GM21367 (cell line): ENCODE measurements around the gene TBC1D10A.

Experiments
- ATAC-seq: cut with Tn5 transposase; IDR thresholded peaks from one replicate; pipeline ENCODE4 v1.9.1; 2021; ENCODE audit not compliant: unreplicated experiment

The TBC1D10A gene

DNA sequence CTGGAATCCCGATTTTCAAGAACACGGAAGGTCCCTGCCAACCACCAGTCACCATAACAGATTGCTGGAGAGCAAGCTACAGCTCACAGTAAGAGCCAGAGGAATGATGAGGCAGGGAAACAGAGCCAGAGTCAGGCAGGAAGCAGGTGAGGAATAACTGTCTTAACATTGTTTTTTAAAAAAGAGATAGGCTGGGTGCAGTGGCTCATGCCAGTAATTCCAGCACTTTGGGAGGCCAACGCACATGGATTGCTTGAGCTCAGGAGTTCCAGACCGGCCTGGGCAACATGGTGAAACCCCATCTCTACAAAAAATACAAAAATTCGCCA is 24.0 kb downstream of the TBC1D10A start:
- no peak for ATAC-seq

DNA sequence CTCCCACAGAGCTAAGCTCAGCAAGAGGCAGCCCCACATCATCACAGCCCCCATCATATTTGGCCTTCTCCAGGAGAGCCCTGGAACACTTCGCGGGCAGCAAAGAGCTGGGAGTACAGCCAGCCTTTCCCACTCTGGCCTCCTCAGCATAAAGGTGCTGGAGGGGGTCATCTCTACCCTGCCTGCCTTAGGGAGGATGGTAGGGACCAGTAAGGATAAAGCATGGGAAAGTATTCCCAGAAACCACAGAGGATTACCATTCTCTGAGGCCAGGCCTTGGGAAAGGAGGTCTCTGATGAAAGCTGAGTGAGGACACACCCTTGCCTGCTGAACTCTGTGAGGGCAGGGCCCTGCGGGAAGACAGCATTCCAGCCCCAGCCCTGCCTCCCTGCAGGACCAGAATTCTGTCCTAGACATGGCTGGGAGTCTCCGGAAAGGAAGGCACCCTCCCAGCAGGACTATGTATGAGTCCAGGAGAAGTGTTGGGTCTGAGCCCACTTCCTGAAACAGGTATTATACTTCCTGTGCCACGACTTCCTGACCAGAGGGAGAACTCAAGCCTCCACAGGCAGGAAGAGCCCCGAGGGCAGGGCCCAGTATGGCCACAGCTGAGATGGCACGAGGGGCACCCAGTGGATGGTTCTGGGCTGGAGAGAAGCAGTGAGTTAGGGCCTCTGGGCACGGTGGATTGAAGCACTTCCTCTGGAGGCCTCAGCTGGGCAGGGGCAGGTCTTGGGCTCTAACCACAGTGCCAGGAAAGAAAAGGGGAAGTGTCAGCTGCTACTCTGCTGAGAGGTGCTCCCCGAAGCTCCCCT is 24.5 kb downstream of the TBC1D10A start:
- ATAC-seq: no peak

DNA sequence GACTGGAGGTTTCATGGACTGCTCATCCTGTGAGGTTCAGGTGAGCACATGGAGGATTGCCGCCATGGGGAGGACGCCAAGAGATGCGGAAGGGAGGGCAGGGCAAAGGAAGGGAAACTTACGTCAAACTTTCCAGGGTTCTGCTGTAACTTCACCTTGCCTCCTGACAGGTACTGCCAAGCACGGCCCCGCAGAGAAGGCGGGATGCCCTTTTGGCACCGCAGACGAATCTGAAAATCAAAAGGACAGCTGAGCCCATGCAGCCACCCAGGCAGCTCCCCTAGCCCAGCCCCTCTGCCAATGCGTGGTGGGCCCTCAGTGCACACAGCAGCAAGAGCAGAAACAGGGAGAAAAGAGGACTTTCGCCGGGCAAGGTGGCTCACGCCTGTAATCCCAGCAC is 27.4 kb downstream of the TBC1D10A start:
- no peak for ATAC-seq

- no peak for ATAC-seq
These were observed 28.6 kb downstream of the TBC1D10A start for GRCh38 chr22:30297991-30298701.

DNA sequence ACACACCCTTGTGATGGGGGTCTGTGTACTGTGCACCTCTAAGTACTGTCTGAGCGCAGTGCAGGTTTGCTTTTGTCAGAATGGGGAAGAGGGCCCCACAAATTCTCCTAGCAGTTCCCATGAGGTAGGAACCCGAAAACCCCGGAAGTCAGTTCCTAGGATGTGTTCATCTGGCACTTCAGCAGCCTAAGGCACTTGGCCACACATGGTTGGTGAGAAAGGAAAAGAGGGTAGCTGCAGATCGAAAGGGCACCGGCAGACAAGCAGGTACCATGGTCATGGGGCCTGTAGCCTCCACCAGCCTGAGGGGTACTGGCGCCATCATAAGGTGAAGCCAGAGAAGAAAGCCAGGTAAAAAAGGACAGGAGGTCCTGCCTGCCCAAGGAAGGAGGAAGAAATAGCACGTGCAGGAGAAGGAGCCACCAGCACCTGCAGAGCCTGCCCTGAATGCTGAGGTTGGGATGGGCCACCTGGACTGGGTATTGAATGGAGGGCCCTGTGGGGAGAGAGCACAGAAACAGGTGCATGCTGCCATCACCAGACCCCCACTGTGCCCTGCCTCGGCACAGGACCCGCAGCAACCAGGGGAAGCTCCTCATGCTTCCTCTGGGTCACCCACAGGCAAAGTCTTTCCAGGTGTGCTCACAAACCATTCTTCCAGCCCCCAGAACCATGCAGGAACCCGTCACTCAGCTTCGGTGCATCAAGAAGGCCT is 29.3 kb downstream of the TBC1D10A start:
- ATAC-seq: no peak

GRCh38 chr22:30296833-30297232 is 29.9 kb downstream of the TBC1D10A start:
- no peak for ATAC-seq

- no peak for ATAC-seq
These were observed 30.4 kb downstream of the TBC1D10A start for GRCh38 chr22:30296324-30296723.

- ATAC-seq: no peak
These were observed 31.2 kb downstream of the TBC1D10A start for GRCh38 chr22:30295576-30295975.

DNA sequence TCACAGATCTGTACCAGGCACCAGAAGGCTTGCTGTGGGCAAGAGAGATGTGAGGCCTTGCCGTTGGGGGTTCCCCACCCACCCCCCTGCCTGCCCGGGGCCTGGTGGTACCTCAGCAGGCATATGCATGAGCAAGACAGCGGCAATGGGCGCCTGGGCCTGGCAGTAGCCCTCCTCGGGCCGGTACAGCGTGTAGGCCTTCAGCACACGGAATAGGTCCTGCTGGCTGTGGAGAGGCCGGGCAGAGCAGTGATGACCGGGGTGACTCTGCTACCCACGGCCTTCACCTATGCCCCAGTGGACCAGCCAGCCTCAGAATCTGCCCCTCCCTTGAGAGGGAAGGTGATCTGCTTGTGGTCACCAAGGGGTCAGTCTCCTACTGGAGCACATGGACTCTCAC is 31.9 kb downstream of the TBC1D10A start:
- no peak for ATAC-seq

- no peak for ATAC-seq
These were observed 32.7 kb downstream of the TBC1D10A start for GRCh38 chr22:30294066-30294465.

GRCh38 chr22:30293026-30293425 is 33.7 kb downstream of the TBC1D10A start:
- no peak for ATAC-seq

GRCh38 chr22:30292069-30292970 is 34.4 kb downstream of the TBC1D10A start:
- ATAC-seq: no peak

DNA sequence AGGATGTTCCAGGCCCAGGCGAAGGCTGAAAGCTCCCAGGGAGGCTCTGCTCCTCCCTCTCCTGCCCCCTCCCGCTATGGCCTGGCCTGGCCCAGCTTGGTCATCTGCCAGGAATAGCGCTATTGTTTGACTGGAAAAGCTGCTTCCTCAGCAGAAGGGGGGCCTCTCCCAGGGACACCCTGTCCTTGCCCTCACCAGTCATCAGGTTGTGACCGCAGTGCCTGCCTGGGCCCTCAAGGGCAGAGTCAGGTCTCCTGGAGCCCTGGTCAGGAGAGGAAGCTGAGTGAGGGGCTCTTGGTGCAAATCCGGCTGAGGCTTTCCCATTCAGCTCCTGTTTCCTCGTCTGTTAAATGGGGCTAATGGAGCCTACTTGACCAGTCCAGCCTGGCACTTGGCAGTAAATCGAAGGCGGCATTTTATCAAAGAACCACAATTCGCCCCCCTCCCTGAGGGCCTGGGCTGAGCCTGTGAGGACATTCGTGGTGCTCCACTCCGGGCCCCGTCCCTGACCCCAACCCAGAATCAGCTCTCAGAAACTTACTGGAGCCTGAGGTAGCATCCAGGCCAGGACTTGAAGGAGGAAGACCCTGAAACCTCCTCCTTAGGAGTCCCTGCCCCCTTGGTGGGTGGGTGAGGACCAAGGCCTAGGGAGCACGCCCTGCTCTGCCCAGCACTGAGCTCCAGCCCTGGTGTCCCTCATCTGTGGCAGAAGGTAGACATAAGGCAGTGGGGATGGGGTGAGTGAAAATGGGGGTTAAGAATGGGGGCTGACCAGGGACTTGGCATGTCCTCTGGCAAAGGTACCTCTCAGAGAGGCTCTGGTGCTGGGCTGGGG is 35.5 kb downstream of the TBC1D10A start:
- no peak for ATAC-seq

GRCh38 chr22:30290342-30291057 is 36.2 kb downstream of the TBC1D10A start:
- ATAC-seq: no peak

- no peak for ATAC-seq
These were observed 36.8 kb downstream of the TBC1D10A start for GRCh38 chr22:30289980-30290313.

DNA sequence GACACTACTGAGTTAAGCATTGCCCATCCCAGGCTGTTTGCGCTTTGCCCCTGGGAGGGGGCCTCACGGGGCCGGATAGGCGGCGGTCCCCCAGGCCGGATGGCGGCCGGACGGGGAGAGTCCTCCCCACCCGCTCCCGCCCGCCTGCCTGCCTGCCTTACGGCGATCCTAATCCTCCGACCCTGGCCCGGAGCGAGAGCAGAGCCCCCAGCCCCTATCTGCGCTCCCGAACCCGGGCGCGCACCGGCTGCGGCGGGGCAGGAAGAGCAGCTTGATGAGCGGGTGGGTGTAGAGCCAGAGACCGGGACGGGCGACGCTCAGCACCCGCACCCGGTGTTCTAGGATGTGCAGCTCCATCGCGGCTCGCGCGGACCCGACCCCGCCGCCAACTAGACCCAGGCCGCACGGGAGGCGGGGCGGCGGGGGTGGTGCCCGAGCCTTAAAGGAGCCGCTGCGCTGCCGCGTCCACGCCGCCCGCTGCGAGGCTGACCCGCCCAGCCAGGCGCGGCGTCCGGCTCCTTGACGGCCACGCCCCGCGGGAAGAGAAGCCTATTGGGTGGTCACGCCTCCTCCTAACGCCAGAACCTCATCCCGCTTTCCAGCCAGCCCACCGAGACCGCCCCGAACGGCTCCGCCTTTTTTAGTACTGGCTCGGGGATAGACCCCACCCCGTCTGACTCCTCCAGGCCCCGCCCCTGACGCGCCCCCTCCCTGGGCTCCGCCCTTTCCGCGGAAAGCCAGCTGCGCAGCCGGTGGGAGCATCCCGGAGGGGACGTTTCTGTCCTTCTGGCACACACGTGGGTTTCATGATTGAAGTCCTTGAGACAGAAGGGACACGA is 37.4 kb downstream of the TBC1D10A start, which contains the start of gene CASTOR1:
CASTOR1 (minus strand) TSS at position 365 of the 839 bp plus-strand sequence; CDS start at position 357, 8 bp downstream.
- ATAC-seq: peak; percentile 45

GRCh38 chr22:30288419-30289140 is 38.2 kb downstream of the TBC1D10A start:
- no peak for ATAC-seq
